ENCODE results near the gene CALU.

CALU gene

GRCh38 chr7:128790315-128791041 lies 51.3 kb downstream of the CALU start:
- no peak for DNase-seq

DNA sequence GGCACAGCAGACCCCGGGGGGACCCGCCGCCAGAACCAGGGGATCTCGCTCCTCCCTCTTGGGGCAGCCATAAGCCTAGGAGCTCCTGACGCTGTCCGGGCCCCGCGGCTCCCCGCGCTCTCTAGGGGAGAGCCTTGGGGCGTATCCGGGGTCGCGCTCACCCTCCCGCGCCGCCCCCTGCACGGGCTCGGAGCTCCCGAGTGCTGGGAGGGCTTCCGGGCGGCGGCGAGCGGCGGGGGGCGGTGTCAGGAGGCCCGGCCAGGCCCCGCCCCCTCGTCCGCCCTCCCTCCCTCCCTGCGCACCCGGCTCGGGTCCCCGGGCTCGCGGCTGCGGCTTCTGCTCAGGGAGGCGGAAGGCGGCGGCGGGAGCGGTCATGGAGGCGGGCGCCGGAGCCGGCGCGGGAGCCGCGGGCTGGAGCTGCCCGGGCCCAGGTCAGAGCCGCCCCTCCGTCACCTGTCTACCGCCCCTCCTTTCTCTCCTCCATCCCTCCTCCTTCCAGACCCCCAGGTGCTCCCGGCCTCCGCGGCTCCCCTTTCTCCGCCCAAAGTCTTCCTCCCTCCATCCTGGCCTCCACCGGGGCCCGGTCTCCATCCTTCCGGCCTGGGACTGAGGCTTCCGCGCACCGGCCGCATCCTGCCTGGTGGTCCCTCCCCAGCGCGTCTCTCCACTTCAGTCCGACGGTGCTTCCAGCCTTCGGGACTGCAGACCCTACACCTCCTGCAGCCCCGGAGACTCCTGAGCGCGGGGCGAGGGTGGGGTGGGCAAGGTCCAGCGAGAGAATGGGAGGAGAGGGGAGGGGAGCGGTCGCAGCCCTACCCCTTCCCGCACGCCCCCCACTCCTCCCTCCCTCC lies 52.2 kb downstream of the CALU start, which contains the start of gene CCDC136:
Gene CCDC136 (plus strand): TSS at position 848 of the 851 bp plus-strand sequence. CDS start 444 bp downstream, outside the sequence.
- peak; percentile 72 for DNase-seq

DNA sequence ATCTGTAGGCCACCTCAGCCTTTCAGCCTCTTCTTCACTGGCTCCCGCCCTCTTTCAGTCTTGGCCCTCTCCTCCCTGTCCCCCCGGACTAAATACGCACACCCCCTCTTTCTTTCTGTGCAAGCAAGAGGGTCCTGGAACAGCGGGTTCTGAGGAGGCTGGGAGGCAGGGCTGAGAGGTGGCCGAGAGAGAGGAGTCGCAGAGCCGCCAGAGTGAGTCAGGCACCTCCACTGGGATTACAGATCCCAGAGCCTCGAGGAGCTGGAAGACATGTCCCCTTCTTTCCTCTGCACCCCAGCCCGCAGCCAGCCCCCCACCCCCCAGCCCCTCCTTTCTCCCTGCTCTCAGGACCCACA lies 52.8 kb downstream of the CALU start:
- DNase-seq: no peak

DNA sequence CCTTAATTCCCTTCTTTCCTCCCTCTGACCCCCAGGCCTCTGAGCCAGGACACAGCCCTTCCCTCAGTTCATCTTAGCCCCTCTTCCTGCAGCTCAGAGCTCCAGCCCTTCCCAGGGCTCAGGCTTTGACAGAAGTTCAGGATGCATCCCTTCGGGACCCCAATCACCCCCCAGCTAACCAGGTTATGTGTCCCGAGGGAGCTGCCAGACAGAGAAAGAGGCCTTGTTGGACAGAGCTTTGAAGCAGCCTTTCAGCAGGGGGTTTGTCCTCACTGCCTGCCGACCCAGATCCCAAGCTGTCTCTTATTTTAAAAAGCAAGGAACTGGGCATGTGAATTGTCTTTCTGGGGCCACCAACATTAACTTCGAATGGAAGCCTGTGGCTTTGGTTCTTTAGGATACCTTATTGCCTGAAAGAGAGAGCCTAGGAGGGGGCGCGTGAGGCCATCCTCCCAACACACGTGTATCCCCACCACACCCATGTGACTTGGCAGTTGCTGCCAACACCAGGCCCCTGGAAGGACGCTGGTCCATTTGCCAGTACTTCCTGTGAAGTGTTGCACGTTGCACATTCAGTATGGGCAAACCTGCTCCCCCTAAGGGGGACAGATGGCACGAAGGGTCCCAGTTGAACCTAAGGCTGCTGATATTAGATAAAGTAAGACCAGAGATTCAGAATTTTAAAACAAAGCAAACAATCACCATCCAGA lies 53.5 kb downstream of the CALU start:
- DNase-seq: no peak

- DNase-seq: no peak
These were observed 54.0 kb downstream of the CALU start for GRCh38 chr7:128793181-128793547.

DNA sequence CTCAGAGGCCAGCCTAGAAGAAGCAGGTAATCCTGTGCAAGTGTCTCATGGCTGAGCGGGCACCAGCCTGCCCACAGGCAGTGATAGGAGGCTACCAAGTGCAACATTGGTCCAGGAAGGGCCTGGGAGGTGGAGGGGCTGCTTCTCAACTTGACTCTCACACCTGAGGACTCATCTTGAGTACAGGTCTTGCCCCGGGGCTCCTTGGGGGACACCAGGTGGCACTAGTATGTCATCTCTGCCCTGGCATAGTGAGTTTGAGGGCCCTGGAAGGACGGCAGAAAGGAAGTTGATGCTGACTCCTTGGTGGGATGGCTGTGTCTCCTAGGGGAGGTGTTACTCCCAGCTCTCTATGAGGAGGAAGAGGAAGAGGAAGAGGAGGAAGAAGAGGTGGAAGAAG lies 54.9 kb downstream of the CALU start:
- DNase-seq: no peak

DNA sequence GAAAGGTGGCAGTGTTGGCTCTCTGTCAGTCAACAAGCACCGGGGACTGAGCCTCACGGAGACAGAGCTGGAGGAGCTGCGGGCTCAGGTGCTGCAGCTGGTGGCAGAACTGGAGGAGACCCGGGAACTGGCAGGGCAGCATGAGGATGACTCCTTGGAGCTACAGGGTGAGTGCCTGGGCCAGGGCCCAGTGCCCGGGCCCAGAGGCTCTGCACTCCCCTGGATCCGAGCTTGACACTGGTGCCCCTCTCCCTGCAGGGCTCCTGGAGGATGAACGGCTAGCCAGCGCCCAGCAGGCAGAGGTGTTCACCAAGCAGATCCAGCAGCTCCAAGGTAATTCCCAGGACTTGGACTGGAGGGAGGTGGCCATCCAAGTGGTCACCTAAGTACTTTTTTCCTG lies 55.3 kb downstream of the CALU start:
- no peak for DNase-seq

DNA sequence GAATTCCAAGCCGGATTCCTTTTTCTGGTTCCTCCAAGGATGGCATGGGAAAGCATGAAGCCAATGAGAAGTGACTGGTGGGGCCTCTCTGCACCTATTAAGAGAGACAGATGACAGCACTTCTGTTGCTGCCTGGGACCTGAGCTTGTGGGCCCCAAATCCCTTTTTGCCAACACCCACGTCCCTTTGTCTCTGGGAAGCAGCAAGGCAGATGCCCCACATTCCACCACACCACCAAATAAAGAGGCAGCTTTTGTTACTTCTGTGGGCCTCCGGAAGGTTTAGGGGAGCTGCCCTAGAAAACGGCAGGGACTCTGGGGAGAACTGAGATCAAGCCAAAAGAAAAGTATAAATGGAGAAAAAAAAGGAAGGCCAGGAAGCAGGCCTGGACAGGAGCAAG lies 56.0 kb downstream of the CALU start:
- DNase-seq: no peak

GRCh38 chr7:128796327-128796726 lies 57.2 kb downstream of the CALU start:
- DNase-seq: no peak

GRCh38 chr7:128799451-128799850 lies 60.3 kb downstream of the CALU start:
- DNase-seq: no peak

GRCh38 chr7:128800567-128800966 lies 61.4 kb downstream of the CALU start:
- no peak for DNase-seq

DNA sequence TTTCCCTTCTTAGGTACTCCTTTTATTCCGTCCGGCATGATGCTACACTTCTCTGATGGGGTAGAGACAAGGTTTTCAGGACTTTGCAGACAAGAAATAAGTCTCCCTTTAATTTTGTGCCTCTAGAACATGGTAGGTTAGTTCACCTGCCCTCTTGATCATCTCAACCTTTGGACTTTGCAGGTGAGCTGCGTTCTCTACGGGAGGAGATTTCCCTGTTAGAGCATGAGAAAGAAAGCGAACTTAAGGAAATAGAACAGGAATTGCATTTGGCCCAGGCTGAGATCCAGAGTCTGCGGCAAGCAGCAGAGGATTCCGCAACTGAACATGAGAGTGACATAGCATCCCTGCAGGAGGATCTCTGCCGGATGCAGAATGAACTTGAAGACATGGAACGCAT lies 61.8 kb downstream of the CALU start:
- DNase-seq: no peak

DNA sequence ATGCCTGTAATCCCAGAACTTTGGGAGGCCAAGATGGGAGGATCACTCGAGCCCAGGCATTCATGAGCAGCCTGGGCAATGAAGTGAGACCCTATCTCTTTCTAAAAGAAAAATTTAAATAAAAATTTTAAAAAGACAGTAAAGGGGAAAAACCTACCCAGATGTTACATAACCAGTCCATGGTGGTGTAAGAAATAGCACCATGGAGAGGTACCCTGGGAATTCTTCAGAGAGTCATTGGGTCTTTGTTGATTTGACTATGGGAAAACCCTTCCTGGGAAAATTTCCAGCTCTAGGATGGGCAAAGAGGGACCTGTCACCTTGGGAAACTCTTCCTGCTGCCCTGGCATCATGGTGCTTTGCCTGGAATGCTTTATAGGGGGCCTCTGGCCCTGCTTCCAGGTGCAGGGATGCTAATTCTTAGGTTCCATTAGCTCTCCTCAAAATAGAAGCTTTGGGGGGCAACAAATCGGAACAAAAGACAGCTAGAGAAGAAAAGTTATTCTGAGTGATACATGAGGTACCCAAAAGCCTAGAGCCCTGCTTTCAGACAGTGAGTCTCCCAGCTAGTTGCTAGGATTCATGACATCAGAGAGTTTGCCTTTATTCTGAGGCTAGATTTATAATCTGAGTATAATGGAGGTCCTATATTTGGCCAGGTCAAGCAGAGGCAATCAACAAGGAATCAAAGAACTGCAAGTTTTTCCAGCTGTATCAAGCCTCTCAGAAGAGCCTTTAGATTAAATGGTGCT lies 62.7 kb downstream of the CALU start:
- DNase-seq: no peak

GRCh38 chr7:128804484-128804883 lies 65.3 kb downstream of the CALU start:
- DNase-seq: no peak

DNA sequence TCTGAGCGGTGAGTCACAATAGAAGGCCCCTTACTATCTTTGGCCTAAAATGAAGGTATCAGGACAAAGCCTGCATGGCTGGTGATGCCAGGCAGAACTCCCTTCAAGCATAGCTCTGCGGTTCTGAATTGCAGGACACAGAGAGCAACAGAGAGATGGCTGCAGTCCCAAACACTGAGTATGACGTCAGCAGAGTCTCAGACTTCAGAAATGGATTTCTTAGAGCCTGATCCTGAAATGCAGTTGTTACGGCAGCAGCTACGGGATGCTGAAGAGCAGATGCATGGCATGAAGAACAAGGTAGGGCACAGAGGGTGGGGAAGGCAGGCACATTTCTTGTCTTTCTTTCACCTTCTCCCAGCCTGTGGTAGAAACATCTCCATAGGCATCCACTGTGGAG lies 66.1 kb downstream of the CALU start:
- no peak for DNase-seq

GRCh38 chr7:128807191-128807590 lies 68.0 kb downstream of the CALU start:
- DNase-seq: no peak

GRCh38 chr7:128809363-128809762 lies 70.2 kb downstream of the CALU start:
- no peak for DNase-seq

DNA sequence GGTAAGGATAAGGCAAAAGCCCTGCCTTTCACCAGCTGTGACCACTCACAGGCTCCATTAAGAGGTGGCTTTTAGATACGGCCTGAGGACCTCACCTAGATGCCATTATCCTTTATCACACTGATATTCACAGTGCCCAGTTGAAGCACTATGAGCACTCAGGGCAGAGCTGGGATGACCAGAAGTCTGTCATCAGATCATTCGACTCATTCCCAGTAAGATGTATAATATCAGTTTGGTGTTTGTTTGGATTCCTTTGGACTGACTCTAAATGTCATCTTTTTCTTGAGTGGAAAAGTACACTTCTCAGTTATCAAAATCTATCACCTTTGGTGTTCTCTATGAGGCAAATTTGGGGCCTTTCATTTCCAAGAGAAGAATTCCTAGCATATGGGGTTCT lies 71.3 kb downstream of the CALU start:
- DNase-seq: no peak

GRCh38 chr7:128810997-128811396 lies 71.8 kb downstream of the CALU start:
- no peak for DNase-seq

DNA sequence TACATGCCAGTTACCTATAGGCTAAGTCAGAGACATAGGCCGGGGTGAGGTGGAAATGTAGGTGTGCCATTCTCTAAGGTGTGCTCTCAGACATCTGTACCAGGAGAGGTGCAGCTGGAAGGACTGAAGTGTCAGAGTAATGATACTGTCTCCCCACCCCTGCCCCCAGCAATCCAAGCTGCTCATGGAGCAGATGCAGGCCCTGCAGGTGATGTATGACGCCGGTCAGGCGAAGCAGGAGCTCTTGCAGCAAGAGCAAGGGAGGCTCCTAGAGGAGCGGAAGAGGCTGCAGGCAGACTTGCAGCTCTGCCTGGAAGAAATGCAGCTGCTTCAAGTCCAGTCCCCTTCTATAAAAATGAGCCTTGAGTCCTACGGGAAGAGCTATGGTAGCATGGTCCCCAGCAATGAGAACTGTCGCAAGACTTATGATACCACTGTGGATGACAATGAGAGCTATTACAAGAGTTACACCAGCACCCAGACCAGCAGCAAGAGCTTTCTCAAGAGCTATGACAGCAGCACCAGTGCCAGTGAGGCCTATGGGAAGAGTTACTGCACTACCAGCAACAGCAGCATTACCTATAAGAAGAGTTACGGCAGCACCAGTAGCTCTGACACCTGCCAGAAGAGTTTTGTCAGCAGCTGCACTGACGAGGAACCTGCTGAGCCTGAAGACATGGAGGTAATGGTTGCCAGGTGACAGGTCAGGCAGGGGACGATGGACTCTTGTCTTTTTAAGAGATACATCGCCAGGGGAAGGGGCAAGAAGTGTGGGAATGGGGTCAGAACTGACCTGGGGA lies 72.7 kb downstream of the CALU start:
- DNase-seq: no peak

DNA sequence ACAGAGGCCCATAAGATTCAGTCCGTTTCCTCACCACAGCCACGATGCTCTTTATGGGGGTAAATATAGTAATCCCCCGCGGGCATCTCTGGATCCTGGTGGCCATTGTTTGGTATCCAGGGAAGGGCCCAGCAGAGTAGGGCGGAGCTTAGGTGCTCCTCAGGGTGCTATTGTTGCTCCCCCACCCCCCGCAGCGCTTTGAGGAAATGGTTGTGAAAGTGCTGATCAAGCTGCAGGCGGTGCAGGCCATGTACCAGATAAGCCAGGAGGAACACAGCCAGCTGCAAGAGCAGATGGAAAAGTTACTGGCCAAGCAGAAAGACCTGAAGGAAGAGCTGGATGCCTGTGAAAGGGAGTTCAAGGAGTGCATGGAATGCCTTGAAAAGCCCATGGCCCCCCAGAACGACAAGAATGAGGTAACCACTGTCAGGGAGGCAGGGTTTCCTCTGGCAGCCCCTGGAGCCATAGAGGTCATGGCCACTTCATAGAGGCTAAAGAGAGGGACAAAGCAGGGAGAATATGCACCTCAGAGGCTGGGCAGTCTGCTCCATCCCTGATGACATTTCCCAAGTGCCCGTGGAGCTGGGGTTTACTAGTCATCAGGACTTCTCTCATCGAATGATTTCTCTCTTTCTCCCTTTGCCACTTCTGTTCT lies 73.5 kb downstream of the CALU start:
- no peak for DNase-seq

DNA sequence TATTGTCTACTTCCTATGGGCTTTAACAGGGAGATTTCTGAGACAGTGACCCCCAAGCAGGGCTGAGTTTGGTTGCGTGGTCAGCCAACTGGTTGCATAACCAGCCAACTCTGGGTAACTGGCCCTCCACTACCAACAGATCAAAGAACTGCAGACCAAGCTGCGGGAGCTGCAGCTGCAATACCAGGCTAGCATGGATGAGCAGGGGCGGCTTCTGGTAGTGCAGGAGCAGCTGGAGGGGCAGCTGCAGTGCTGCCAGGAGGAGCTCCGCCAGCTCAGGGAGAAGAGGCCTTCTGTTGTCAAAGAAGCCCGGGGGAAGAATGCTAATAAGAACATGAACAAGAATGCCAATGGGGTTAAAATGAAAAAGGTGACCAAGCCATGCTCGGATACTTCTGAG lies 75.3 kb downstream of the CALU start:
- DNase-seq: no peak
